Measurements from ENCODE around the gene MR1.
A peak's percentile ranks its signal among the peaks of the same experiment; 100 is the strongest.

The MR1 gene

GRCh38 chr1:181033799-181034451, at the start of gene MR1:
Gene MR1 (plus strand): TSS chr1:181033983. CDS start chr1:181034008, 25 bp downstream.
- DNase-seq, result no peak

- DNase-seq, result no peak
These were observed 45.5 kb upstream of the MR1 start for GRCh38 chr1:180988253-180988752.

- DNase-seq, result no peak
These were observed 39.5 kb upstream of the MR1 start for GRCh38 chr1:180994262-180994661.

- no peak for DNase-seq
These were observed 35.8 kb upstream of the MR1 start for GRCh38 chr1:180997843-180998504.

- DNase-seq, result no peak
These were observed 32.5 kb upstream of the MR1 start for GRCh38 chr1:181001091-181001780.

GRCh38 chr1:181002582-181003172, 31.1 kb upstream of the MR1 start:
- DNase-seq, result no peak

- DNase-seq, result no peak
These were observed 23.0 kb upstream of the MR1 start for GRCh38 chr1:181010789-181011188.

- DNase-seq, result no peak
These were observed 22.2 kb upstream of the MR1 start for GRCh38 chr1:181011301-181012202.

GRCh38 chr1:181012203-181012745, 21.5 kb upstream of the MR1 start:
- DNase-seq, result no peak

GRCh38 chr1:181013144-181013543, 20.6 kb upstream of the MR1 start:
- DNase-seq, result no peak

GRCh38 chr1:181014477-181015250, 19.1 kb upstream of the MR1 start:
- no peak for DNase-seq

GRCh38 chr1:181015251-181015615, 18.6 kb upstream of the MR1 start:
- DNase-seq, result no peak

- no peak for DNase-seq
These were observed 17.2 kb upstream of the MR1 start for GRCh38 chr1:181016563-181016962.

GRCh38 chr1:181018901-181019681, 14.7 kb upstream of the MR1 start:
- no peak for DNase-seq

- DNase-seq, result no peak
These were observed 12.6 kb upstream of the MR1 start for GRCh38 chr1:181021159-181021558.

GRCh38 chr1:181021811-181022434, 11.9 kb upstream of the MR1 start:
- DNase-seq, result peak; percentile 59

- DNase-seq, result no peak
These were observed 10.3 kb upstream of the MR1 start for GRCh38 chr1:181023265-181024057.

- no peak for DNase-seq
These were observed 5.6 kb upstream of the MR1 start for GRCh38 chr1:181028196-181028595.

GRCh38 chr1:181028615-181029014, 5.2 kb upstream of the MR1 start:
- no peak for DNase-seq

All from activated CD8-positive, alpha-beta memory T cell treated with anti-CD3 and anti-CD28 coated beads, Interleukin-2, amount 50 U/mL, for 4 hours (primary cell).